ENCODE results near the gene ELAVL1.
"Not testable (repeated sequence)": the region's sequence is repeated elsewhere in the genome, so short reads cannot be mapped to it uniquely, and the experiment has no call there.

Gene ELAVL1

DNA sequence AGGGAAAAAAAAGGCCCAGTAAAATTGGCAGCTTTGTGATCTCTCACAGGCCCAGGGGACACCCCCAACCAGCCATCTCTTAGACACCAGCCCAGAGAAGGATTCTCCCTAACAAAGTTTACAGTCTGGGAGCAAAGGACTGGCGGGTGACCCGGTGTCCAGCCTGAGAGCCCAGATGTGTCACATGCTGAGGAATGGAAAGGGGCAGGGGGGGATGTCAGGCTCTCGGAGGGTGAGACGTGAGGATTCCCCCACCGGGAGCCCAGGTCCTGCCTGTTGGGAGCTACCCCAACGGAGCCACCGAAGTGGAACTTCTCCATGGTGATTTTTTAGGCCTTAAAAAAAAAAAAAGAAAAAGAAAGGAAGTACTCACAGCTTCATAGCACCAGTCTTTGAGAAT is 74.7 kb downstream of the ELAVL1 start:
- POLR2A ChIA-PET, result interaction anchor here (1.6 kb wide), 1 partner anchor 13 kb away, joined by 7 read pairs; the partner anchor contains the start of gene TIMM44
- DNase-seq (ENCODE audit: low read depth, low spot score), result no peak
- CTCF ChIA-PET, result interaction anchor here (1.3 to 2.9 kb wide), 5 partner anchors 7 to 78 kb away, joined by 4 to 17 read pairs (median 11); partner anchors contain the start of gene TIMM44
- TF ChIP-seq, protein P1, sequence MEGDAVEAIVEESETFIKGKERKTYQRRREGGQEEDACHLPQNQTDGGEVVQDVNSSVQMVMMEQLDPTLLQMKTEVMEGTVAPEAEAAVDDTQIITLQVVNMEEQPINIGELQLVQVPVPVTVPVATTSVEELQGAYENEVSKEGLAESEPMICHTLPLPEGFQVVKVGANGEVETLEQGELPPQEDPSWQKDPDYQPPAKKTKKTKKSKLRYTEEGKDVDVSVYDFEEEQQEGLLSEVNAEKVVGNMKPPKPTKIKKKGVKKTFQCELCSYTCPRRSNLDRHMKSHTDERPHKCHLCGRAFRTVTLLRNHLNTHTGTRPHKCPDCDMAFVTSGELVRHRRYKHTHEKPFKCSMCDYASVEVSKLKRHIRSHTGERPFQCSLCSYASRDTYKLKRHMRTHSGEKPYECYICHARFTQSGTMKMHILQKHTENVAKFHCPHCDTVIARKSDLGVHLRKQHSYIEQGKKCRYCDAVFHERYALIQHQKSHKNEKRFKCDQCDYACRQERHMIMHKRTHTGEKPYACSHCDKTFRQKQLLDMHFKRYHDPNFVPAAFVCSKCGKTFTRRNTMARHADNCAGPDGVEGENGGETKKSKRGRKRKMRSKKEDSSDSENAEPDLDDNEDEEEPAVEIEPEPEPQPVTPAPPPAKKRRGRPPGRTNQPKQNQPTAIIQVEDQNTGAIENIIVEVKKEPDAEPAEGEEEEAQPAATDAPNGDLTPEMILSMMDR (IDR thresholded peaks at IDR 0.05; ENCODE audit: insufficient read depth, low read length, missing control alignments), result no peak
- H3K4me3 ChIP-seq (ENCODE audit: low read depth, low read length), result no peak overlapping the region

DNA sequence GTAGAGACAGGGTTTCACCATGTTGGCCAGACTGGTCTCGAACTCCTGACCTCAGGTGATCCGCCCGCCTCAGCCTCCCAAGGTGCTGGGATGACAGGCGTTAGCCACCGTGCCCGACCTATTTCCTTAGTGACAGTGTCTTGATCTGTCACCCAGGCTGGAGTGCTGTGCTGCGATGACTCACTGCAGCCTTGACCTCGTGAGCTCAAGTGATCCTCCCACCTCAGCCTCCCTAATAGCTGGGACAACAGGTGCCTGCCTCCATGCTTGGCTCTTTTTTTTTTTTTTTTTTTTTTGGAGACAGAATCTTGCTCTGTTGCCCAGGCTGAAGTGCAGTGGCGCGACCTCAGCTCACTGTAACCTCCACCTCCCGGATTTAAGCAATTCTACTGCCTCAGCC is 75.4 kb downstream of the ELAVL1 start:
- not testable (repeated sequence) for DNase-seq (ENCODE audit: low read depth, low spot score); H3K4me3 ChIP-seq (ENCODE audit: low read depth, low read length)
- ChIA-PET POLR2A (interaction anchor here (1.6 kb wide), 1 partner anchor 14 kb away, joined by 7 read pairs; the partner anchor contains the start of gene TIMM44), CTCF (interaction anchor here (1.0 to 2.9 kb wide), 7 partner anchors 8 to 77 kb away, joined by 4 to 17 read pairs (median 6); partner anchors contain the start of gene TIMM44)

DNA sequence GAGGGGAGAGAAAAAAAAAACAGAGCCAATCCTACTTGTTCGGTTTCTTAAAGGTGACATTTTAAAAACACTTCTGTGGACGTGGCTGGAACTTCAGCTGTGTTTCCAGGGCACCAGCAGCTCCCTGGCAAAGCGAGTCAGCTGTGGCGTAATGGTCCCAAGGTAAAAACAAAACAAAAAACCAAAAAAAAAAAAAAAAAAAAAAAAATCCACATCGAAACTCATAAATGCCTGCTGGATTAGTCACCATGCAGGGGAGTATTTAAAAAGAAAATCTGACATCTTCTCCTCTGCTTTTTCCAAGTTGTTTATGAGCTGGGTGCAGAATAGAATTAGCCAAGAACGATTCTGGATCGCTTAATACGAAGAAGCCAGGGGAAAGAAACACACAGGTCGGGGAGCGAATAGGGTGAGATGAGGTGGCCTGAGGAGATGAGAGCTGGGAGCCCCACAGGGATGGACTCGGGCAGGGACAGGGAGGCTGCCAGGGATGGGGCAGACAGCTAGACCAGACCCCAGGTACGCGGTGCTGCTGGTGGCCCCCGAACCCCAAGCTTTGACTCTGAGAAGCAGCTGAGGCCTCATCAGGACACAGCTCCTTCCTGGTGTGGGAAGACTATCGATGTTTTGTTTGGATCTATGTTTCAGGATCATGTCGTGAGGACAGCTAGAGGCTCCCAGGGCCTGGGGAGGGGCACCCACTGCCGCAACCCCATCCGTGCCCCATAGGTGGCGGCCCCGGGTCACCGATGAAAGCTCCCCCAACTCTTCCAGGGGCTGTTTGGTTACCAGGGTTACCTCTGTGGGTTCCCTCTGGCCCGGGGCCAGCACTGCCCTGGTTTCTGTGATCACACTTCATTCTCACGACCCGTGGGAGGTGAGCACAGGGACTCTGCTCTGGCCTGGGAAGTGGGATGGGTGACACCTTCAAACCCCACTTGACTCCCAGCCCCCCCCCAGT is 76.4 kb downstream of the ELAVL1 start:
- peak overlapping the region; percentile 6; the same call in 1 of the 2 replicates for H3K4me3 ChIP-seq (ENCODE audit: low read depth, low read length)
- POLR2A ChIA-PET, result interaction anchor here (0.8 to 1.6 kb wide), 4 partner anchors 8 to 76 kb away, joined by 3 to 10 read pairs (median 4); partner anchors contain the start of genes SNAPC2 and TIMM44
- peak; percentile 45 for DNase-seq (ENCODE audit: low read depth, low spot score)
- TF ChIP-seq, protein P1 (IDR thresholded peaks at IDR 0.05; ENCODE audit: insufficient read depth, low read length, missing control alignments), result peak; percentile 48
- CTCF ChIA-PET, result interaction anchor here (0.6 to 4.2 kb wide), 9 partner anchors 8 to 76 kb away, joined by 3 to 43 read pairs (median 6); partner anchors contain the start of genes MAP2K7, SNAPC2 and TIMM44

DNA sequence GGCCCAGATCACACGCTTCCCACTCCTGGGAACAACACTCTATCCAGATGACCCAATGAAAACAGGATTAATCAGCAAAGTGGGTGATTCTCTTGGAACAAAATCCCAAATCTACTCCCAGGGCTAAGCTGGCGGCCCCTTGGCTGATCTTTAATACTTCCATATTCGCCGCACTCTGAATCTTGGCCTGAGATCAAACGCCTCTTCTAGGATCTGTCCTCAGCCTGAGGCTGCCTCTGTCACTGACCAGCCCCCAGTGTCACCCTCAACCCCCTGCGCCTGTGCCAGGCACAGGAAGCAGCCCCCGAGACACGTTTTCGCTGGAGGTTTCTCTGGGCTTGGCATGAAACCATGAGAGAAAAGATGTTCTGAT is 77.1 kb downstream of the ELAVL1 start:
- ChIA-PET CTCF (interaction anchor here (1.1 to 4.2 kb wide), 3 partner anchors 8 to 75 kb away, joined by 4 to 43 read pairs (median 9); partner anchors contain the start of genes SNAPC2 and TIMM44), POLR2A (interaction anchor here (1.0 to 1.6 kb wide), 2 partner anchors 15 to 598 kb away, joined by 3 to 10 read pairs; partner anchors contain the start of gene TIMM44)
- H3K4me3 ChIP-seq (ENCODE audit: low read depth, low read length), result no peak overlapping the region

DNA sequence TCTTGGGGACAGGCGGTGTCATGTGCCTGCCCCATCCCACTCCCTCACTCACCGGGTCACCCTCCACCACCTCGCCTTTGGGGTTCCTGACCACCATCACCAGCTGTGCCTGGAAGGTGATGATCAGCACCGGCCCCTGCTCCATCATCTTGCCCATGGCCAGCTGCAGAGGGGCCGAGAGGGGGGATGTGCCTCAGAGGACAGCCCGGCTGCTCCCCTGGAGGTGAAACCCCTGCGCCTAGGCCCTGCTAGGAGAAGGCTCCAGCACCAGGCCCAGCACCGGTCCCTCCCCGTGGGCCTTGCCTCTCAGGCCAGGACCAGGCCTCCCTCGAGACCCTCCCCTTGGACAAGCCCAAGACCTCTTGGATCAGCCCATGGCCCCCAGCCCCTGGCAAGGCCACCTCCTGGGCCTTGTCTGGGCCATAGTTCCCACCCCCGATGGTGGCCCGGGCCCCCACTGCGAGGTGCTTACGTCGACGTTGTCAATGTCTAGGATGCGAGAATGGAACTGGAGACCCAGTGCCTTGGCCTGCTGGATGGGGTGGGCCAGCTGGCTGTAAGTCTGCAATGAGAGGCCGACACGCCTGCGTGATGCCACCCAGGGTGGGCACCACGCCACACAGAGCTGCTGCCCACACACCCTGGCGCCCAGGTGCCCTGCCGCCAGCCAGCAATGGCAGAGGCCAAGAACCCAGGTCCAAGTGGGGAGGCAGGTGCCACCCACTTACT is 77.7 kb downstream of the ELAVL1 start:
- no peak overlapping the region for H3K4me3 ChIP-seq (ENCODE audit: low read depth, low read length)
- ChIA-PET POLR2A (interaction anchor here (1.0 to 1.2 kb wide), 2 partner anchors 16 to 598 kb away, joined by 3 read pairs; partner anchors contain the start of gene TIMM44), CTCF (interaction anchor here (0.8 to 4.2 kb wide), 3 partner anchors 8 to 94 kb away, joined by 3 to 43 read pairs (median 3); partner anchors contain the start of gene TIMM44)
- TF ChIP-seq, protein P1 (IDR thresholded peaks at IDR 0.05; ENCODE audit: insufficient read depth, low read length, missing control alignments), result no peak
- no peak for DNase-seq (ENCODE audit: low read depth, low spot score)

More for the DNA sequence above, 77.1 kb downstream of the ELAVL1 start:
- no peak for DNase-seq (ENCODE audit: low read depth, low spot score)
- TF ChIP-seq, protein P1 (IDR thresholded peaks at IDR 0.05; ENCODE audit: insufficient read depth, low read length, missing control alignments), result no peak

All from AG04449 (cell line).